K562 (cell line): ENCODE data around the gene PPM1E. TPM values are rescaled to one million over a fixed set of nuclear protein-coding genes. Genes with fewer than 3 reads are reported as not detected.

ENCODE experiments used
- ATAC-seq: fragments of 200-7000 bp; cut with Tn5 transposase; 3 replicates; pipeline ENCODE4 v1.9.1; 2020; ENCODE audit warnings: moderate library complexity
- BruUV-seq: library from RNA; stranded (reverse); fragments of 400-500 nt; replicated peaks from 2 replicates; lab custom pipeline; 2021; lab: Mats Ljungman, UMichigan
- CTCF ChIA-PET: fragments of 300-600 bp; formaldehyde crosslinking; extraction: SDS; loops from one replicate; lab custom pipeline; 2021; ENCODE audit warnings: low intra/inter-chr PET ratio; lab: Yijun Ruan, JAX
- POLR2A ChIA-PET: fragments of 300-600, 350-650 bp; sonication (Branson Sonifier 250); formaldehyde crosslinking; extraction: SDS; loops from one replicate; lab custom pipeline; 2021; ENCODE audit warnings: antibody characterized with exemption, inconsistent platforms; lab: Yijun Ruan, JAX
- DNase-seq, 4 experiments: peaks; one replicate each; pipeline versions ENCODE4 v3.0.0 to v3.0.0-alpha.2; 2011 to 2018; ENCODE audit warnings: low spot score in 3 of 4, mixed read lengths in 3 of 4; ENCODE audit errors: extremely low read depth in 1 of 4
- FAIRE-seq: peaks from 2 replicates; lab custom pipeline; 2011; peaks lifted over from hg19 to GRCh38; lab: Jason Lieb, UNC
- H2AFZ ChIP-seq: 2 replicates; pipeline ENCODE4 v1.6.0; 2011; ENCODE audit warnings: low read depth, low read length, control low read depth, inconsistent platforms
- H3K27ac ChIP-seq: fragments of 200-600 bp; 3 replicates; pipeline ENCODE4 v1.8.0; 2011; ENCODE audit warnings: low read depth, mild to moderate bottlenecking, control low read depth, inconsistent platforms, low read length, moderate library complexity, mixed read lengths; ENCODE audit errors: extremely low read depth
- H3K27me3 ChIP-seq, 2 experiments: fragments of 300-600 bp in 1 of 2; 2 replicates in 1 of 2; 3 replicates in 1 of 2; pipeline versions ENCODE4 v1.6.0 to v1.8.0; 2011; ENCODE audit warnings: inconsistent platforms in 2 of 2, low read length in 2 of 2, mild to moderate bottlenecking in 1 of 2, mixed read lengths in 1 of 2, moderate library complexity in 1 of 2; ENCODE audit not compliant: control insufficient read depth in 2 of 2, insufficient read depth in 2 of 2
- H3K36me3 ChIP-seq: fragments of 300-600 bp; 3 replicates; pipeline ENCODE4 v1.8.0; 2011; ENCODE audit warnings: mild to moderate bottlenecking, low read length, inconsistent platforms; ENCODE audit not compliant: control insufficient read depth, insufficient read depth
- H3K4me1 ChIP-seq, 2 experiments: fragments of 200-600 bp in 1 of 2; replicated peaks in 1 of 2; 2 replicates in 1 of 2; 3 replicates in 1 of 2; pipeline versions ENCODE4 v1.5.1 to v1.8.0; 2011; ENCODE audit warnings: inconsistent platforms in 2 of 2, low read length in 2 of 2, mild to moderate bottlenecking in 1 of 2, mixed read lengths in 1 of 2, moderate library complexity in 1 of 2; ENCODE audit not compliant: control insufficient read depth in 2 of 2, insufficient read depth in 2 of 2
- H3K4me2 ChIP-seq: 2 replicates; pipeline ENCODE4 v1.6.1; 2011; ENCODE audit warnings: low read length, control low read depth, inconsistent platforms, mixed read lengths; ENCODE audit not compliant: insufficient read depth
- H3K4me3 ChIP-seq: fragments of 200-600 bp; sonication (generic), shearing (Covaris generic); 2 replicates; pipeline ENCODE4 v1.5.1; 2016; ENCODE audit warnings: control low read depth, inconsistent platforms
- H3K79me2 ChIP-seq: fragments of 200-600 bp; 3 replicates; pipeline ENCODE4 v1.8.0; 2011; ENCODE audit warnings: low read length, inconsistent platforms; ENCODE audit not compliant: control insufficient read depth, insufficient read depth
- H3K9ac ChIP-seq, 2 experiments: 2 replicates each; pipeline versions ENCODE4 v1.6.0 to v1.6.1; 2011; ENCODE audit warnings: low read depth in 2 of 2, low read length in 2 of 2, control low read depth in 1 of 2, inconsistent platforms in 1 of 2, mild to moderate bottlenecking in 1 of 2, mixed read lengths in 1 of 2; ENCODE audit not compliant: insufficient read depth in 1 of 2
- H3K9me1 ChIP-seq: one replicate; pipeline ENCODE4 v1.6.0; 2011; ENCODE audit warnings: inconsistent platforms, mild to moderate bottlenecking, low read length, moderate library complexity; ENCODE audit not compliant: control insufficient read depth, insufficient read depth
- H3K9me3 ChIP-seq: replicated peaks from 2 replicates; pipeline ENCODE4 v1.5.1; 2011; ENCODE audit warnings: low read depth, low read length, inconsistent platforms; ENCODE audit not compliant: control insufficient read depth, insufficient read depth
- H4K20me1 ChIP-seq: replicated peaks from 2 replicates; pipeline ENCODE4 v1.6.1; 2011; ENCODE audit warnings: low read length, inconsistent platforms, mixed read lengths; ENCODE audit not compliant: control insufficient read depth, insufficient read depth
- CHD2 ChIP-seq: IDR thresholded peaks from 2 replicates; pipeline ENCODE4 v1.6.1; 2011; ENCODE audit warnings: low read depth, low read length
- IFI16 ChIP-seq: fragments of 250-450 bp; sonication (Bioruptor Pico); IDR thresholded peaks from 2 replicates; pipeline ENCODE4 v2.1.2; 2022; ENCODE audit warnings: mild to moderate bottlenecking, inconsistent platforms
- SMAD4 ChIP-seq: fragments of 250-450 bp; sonication (Bioruptor Pico); conservative IDR thresholded peaks from 2 replicates; pipeline ENCODE4 v1.8.0; 2021; ENCODE audit warnings: inconsistent platforms, mild to moderate bottlenecking, moderate library complexity
- WGBS: fragments of 100-300 bp; shearing (Covaris generic); methylation state at CpG from one replicate; pipeline ENCODE4 v1.1.6; 2016; ENCODE audit warnings: low coverage, mixed read lengths; ENCODE audit not compliant: insufficient coverage; ENCODE audit errors: missing lambda C conversion rate; 5-methylcytosine and 5-hydroxymethylcytosine counted together
- in situ Hi-C: fragments of 300-500 bp; cut with MboI; formaldehyde crosslinking; loops from 4 replicates; pipeline ENCODE4 v1.15.0; 2018; ENCODE audit warnings: inconsistent platforms, mixed read lengths
- intact Hi-C: fragments of 100-400 bp; cut with micrococcal nuclease; formaldehyde crosslinking; loops from 2 replicates; pipeline ENCODE4 v1.14.2; 2022
- polyA plus RNA-seq, 8 experiments: library from polyadenylated mRNA; depleted of rRNA in 4 of 8; stranded (reverse) in 5 of 8; unstranded in 3 of 8; fragments of >200 nt; fragmentation: Nextera tagmentation in 2 of 8; fragmentation: Illumina TruSeq in 1 of 8; extraction: Ambion mirVana in 2 of 8; extraction: Trizol in 1 of 8; gene quantifications; 2 replicates each; pipeline versions ENCODE4 v1.2.1 to v1.2.3, GENCODE V29; 2011 to 2014; ENCODE audit warnings: inconsistent platforms in 1 of 8, missing spikeins in 1 of 8
- total RNA-seq, 7 experiments: library from RNA; depleted of rRNA in 6 of 7; stranded (reverse); fragments of >200 nt in 6 of 7; fragmentation: Illumina TruSeq in 2 of 7; extraction: Trizol in 2 of 7; gene quantifications; 2 replicates each; pipeline versions ENCODE4 v1.2.1 to v1.2.3, GENCODE V29; 2011 to 2021; ENCODE audit warnings: low replicate concordance in 1 of 7
- TF ChIP-seq, protein P1 (sequence below), 3 experiments: fragments of 200-800 bp in 1 of 3; fragments of 250-450 bp in 1 of 3; fragments of 450-650 bp in 1 of 3; sonication (Bioruptor Pico) in 1 of 3; sonication (Bioruptor generic) in 1 of 3; formaldehyde crosslinking in 1 of 3; IDR thresholded peaks; 2 replicates each; pipeline versions ENCODE4 v1.6.1 to v1.8.0; 2016 to 2022; ENCODE audit warnings: mild to moderate bottlenecking in 2 of 3, missing genetic modification characterization in 2 of 3, missing compliant biosample characterization in 1 of 3, moderate library complexity in 1 of 3
- TF ChIP-seq, protein P2 (sequence below): fragments of 450-650 bp; IDR thresholded peaks from 2 replicates; pipeline ENCODE4 v1.6.1; 2016; ENCODE audit warnings: mild to moderate bottlenecking, moderate library complexity

The PPM1E gene
- total and polyA plus RNA-seq, 9 of the 15 experiments (the other 6 are each of a cell fraction or from before 2014, with no cell fraction given) = 1.0 to 5.7 (median 4.7) TPM

DNA sequence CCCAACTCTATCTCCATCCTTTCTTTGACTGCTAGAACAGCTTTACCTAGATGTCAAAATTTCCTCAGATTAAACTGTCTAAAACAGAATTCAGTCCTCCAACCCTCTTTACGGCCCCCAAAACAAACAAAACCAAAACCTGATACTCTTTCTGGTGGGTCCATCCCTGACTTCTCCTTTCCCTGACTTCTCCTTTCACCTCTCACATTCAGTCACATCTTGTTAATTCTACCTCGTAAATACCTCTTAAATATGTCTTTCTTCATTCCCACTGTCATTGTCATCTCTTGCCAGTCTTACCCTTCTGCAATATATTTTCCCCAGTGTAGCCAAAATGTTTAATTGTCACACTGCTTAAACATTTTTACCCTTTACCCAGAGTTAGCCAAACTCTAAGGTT is 4.6 kb downstream of the PPM1E start:
- DNase-seq (no peak), ATAC-seq (no peak), FAIRE-seq (no peak)
- H3K27ac ChIP-seq = no peak overlapping the region
- H3K27me3 ChIP-seq = no peaks in the 10 kb centered on the region
- H3K79me2 ChIP-seq = peaks cover 8% of the 10 kb centered on the region; the same call in 2 of the 3 replicates
- intact Hi-C loops (no loop called here), in situ Hi-C loops (no loop called here)
- H3K9me1 ChIP-seq = no peaks in the 10 kb centered on the region
- no peaks in the 10 kb centered on the region for H3K36me3 ChIP-seq
- H3K9ac ChIP-seq = no peak overlapping the region
- no peaks in the 10 kb centered on the region for H3K9me3 ChIP-seq
- no peak overlapping the region for H2AFZ ChIP-seq
- no peak overlapping the region for H3K4me3 ChIP-seq
- no peak overlapping the region for H3K4me2 ChIP-seq
- H4K20me1 ChIP-seq = no peaks in the 10 kb centered on the region
- WGBS = 58% methylated on average over 2 of the region's 2 CpGs
- CTCF ChIA-PET = no interaction called here
- peaks cover 11 to 14% of the 10 kb centered on the region in 2 experiments for H3K4me1 ChIP-seq
- POLR2A ChIA-PET = no interaction called here
- no TSS peak for BruUV-seq
- TF ChIP-seq IFI16 (no peak), SMAD4 (CRISPR knock-in tag) (no peak), CHD2 (no peak)
- TF ChIP-seq, protein P1, sequence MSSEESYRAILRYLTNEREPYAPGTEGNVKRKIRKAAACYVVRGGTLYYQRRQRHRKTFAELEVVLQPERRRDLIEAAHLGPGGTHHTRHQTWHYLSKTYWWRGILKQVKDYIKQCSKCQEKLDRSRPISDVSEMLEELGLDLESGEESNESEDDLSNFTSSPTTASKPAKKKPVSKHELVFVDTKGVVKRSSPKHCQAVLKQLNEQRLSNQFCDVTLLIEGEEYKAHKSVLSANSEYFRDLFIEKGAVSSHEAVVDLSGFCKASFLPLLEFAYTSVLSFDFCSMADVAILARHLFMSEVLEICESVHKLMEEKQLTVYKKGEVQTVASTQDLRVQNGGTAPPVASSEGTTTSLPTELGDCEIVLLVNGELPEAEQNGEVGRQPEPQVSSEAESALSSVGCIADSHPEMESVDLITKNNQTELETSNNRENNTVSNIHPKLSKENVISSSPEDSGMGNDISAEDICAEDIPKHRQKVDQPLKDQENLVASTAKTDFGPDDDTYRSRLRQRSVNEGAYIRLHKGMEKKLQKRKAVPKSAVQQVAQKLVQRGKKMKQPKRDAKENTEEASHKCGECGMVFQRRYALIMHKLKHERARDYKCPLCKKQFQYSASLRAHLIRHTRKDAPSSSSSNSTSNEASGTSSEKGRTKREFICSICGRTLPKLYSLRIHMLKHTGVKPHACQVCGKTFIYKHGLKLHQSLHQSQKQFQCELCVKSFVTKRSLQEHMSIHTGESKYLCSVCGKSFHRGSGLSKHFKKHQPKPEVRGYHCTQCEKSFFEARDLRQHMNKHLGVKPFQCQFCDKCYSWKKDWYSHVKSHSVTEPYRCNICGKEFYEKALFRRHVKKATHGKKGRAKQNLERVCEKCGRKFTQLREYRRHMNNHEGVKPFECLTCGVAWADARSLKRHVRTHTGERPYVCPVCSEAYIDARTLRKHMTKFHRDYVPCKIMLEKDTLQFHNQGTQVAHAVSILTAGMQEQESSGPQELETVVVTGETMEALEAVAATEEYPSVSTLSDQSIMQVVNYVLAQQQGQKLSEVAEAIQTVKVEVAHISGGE (CRISPR knock-in tag; IDR thresholded peaks at IDR 0.05) = peak in 1 of 3 experiments; percentile 55; a peak in 1 of 6 replicates
- TF ChIP-seq, protein P2, sequence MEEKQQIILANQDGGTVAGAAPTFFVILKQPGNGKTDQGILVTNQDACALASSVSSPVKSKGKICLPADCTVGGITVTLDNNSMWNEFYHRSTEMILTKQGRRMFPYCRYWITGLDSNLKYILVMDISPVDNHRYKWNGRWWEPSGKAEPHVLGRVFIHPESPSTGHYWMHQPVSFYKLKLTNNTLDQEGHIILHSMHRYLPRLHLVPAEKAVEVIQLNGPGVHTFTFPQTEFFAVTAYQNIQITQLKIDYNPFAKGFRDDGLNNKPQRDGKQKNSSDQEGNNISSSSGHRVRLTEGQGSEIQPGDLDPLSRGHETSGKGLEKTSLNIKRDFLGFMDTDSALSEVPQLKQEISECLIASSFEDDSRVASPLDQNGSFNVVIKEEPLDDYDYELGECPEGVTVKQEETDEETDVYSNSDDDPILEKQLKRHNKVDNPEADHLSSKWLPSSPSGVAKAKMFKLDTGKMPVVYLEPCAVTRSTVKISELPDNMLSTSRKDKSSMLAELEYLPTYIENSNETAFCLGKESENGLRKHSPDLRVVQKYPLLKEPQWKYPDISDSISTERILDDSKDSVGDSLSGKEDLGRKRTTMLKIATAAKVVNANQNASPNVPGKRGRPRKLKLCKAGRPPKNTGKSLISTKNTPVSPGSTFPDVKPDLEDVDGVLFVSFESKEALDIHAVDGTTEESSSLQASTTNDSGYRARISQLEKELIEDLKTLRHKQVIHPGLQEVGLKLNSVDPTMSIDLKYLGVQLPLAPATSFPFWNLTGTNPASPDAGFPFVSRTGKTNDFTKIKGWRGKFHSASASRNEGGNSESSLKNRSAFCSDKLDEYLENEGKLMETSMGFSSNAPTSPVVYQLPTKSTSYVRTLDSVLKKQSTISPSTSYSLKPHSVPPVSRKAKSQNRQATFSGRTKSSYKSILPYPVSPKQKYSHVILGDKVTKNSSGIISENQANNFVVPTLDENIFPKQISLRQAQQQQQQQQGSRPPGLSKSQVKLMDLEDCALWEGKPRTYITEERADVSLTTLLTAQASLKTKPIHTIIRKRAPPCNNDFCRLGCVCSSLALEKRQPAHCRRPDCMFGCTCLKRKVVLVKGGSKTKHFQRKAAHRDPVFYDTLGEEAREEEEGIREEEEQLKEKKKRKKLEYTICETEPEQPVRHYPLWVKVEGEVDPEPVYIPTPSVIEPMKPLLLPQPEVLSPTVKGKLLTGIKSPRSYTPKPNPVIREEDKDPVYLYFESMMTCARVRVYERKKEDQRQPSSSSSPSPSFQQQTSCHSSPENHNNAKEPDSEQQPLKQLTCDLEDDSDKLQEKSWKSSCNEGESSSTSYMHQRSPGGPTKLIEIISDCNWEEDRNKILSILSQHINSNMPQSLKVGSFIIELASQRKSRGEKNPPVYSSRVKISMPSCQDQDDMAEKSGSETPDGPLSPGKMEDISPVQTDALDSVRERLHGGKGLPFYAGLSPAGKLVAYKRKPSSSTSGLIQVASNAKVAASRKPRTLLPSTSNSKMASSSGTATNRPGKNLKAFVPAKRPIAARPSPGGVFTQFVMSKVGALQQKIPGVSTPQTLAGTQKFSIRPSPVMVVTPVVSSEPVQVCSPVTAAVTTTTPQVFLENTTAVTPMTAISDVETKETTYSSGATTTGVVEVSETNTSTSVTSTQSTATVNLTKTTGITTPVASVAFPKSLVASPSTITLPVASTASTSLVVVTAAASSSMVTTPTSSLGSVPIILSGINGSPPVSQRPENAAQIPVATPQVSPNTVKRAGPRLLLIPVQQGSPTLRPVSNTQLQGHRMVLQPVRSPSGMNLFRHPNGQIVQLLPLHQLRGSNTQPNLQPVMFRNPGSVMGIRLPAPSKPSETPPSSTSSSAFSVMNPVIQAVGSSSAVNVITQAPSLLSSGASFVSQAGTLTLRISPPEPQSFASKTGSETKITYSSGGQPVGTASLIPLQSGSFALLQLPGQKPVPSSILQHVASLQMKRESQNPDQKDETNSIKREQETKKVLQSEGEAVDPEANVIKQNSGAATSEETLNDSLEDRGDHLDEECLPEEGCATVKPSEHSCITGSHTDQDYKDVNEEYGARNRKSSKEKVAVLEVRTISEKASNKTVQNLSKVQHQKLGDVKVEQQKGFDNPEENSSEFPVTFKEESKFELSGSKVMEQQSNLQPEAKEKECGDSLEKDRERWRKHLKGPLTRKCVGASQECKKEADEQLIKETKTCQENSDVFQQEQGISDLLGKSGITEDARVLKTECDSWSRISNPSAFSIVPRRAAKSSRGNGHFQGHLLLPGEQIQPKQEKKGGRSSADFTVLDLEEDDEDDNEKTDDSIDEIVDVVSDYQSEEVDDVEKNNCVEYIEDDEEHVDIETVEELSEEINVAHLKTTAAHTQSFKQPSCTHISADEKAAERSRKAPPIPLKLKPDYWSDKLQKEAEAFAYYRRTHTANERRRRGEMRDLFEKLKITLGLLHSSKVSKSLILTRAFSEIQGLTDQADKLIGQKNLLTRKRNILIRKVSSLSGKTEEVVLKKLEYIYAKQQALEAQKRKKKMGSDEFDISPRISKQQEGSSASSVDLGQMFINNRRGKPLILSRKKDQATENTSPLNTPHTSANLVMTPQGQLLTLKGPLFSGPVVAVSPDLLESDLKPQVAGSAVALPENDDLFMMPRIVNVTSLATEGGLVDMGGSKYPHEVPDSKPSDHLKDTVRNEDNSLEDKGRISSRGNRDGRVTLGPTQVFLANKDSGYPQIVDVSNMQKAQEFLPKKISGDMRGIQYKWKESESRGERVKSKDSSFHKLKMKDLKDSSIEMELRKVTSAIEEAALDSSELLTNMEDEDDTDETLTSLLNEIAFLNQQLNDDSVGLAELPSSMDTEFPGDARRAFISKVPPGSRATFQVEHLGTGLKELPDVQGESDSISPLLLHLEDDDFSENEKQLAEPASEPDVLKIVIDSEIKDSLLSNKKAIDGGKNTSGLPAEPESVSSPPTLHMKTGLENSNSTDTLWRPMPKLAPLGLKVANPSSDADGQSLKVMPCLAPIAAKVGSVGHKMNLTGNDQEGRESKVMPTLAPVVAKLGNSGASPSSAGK = no peak
